HUES48 (cell line): Measurements from ENCODE around the gene MPEG1.

Source experiments
- H3K27ac ChIP-seq: one replicate; pipeline ENCODE4 v1.7.0; 2013; ENCODE audit warnings: low read depth, low read length, inconsistent platforms
- H3K27me3 ChIP-seq: 2 replicates; pipeline ENCODE4 v1.6.1; 2013; ENCODE audit warnings: mild to moderate bottlenecking, low read length; ENCODE audit not compliant: control insufficient read depth, insufficient read depth
- H3K36me3 ChIP-seq: 2 replicates; pipeline ENCODE4 v1.6.1; 2013; ENCODE audit warnings: low read length; ENCODE audit not compliant: control insufficient read depth, insufficient read depth
- H3K4me1 ChIP-seq: 2 replicates; pipeline ENCODE4 v1.6.1; 2013; ENCODE audit warnings: mild to moderate bottlenecking, low read length; ENCODE audit not compliant: control insufficient read depth, insufficient read depth
- H3K4me3 ChIP-seq: 2 replicates; pipeline ENCODE4 v1.5.1; 2013; ENCODE audit warnings: mild to moderate bottlenecking, low read depth, low read length
- H3K9ac ChIP-seq: 2 replicates; pipeline ENCODE4 v1.6.1; 2013; ENCODE audit warnings: mild to moderate bottlenecking, low read depth, low read length, moderate library complexity
- H3K9me3 ChIP-seq: 2 replicates; pipeline ENCODE4 v1.6.1; 2013; ENCODE audit warnings: low read length; ENCODE audit not compliant: control insufficient read depth, insufficient read depth

Gene MPEG1

GRCh38 chr11:59171508-59172322, 41.0 kb downstream of the MPEG1 start, which contains the start of gene DTX4:
TSS of gene DTX4 (plus strand) at chr11:59172132. CDS start at chr11:59172596, 464 bp downstream.
- H3K27ac ChIP-seq, result peak within 1 kb of the TSS; percentile 90
- peaks cover 20% of the 10 kb centered on the region for H3K4me1 ChIP-seq
- H3K36me3 ChIP-seq, result no peaks in the 10 kb centered on the region
- peaks cover 5% of the 10 kb centered on the region; the same call in 1 of the 2 replicates for H3K27me3 ChIP-seq
- no peaks in the 10 kb centered on the region for H3K9me3 ChIP-seq
- peak within 1 kb of the TSS; percentile 80 for H3K4me3 ChIP-seq
- peak within 1 kb of the TSS; percentile 88 for H3K9ac ChIP-seq

- H3K36me3 ChIP-seq, result no peaks in the 10 kb centered on the region
- H3K9ac ChIP-seq, result no peak overlapping the region
- no peaks in the 10 kb centered on the region for H3K27me3 ChIP-seq
- H3K4me3 ChIP-seq, result no peak overlapping the region
- no peaks in the 10 kb centered on the region for H3K4me1 ChIP-seq
- no peaks in the 10 kb centered on the region for H3K9me3 ChIP-seq
- no peak overlapping the region for H3K27ac ChIP-seq
Observed at GRCh38 chr11:59164028-59164427, 48.7 kb downstream of the MPEG1 start.
